ENCODE data around the gene TSFM.

The TSFM gene

DNA sequence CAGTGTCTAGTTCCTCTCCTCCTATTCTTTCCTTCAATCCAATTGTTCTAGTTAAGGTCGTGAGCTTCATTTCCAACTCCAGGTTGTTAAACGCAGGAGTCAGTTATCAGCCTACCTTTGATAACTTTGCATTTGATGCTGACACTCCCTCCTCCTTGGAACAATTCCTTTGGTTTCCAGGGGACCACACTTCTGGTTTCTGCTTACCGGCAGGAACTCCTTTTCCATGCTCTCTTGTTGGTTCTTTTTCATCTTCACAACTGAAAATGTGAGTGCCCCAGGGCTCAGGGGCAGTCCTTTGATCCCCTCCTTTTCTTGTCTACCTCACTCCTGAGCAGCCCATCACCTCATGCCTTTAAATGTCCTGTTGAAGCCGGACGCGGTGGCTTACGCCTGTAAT lies 5.2 kb upstream of the TSFM start:
- Histone ChIP-seq H3K27ac (ENCODE audit: low read depth, low read length) (no peak overlapping the region), H4K20me1 (ENCODE audit: control insufficient read depth, insufficient read depth, low read depth, low read length) (no peaks in the 10 kb centered on the region), H3K9me3 (ENCODE audit: control insufficient read depth, insufficient read depth, low read length) (no peaks in the 10 kb centered on the region), H3K4me1 (ENCODE audit: control insufficient read depth, low read length) (peaks cover 19% of the 10 kb centered on the region), H3K4me2 (ENCODE audit: low read length) (no peak overlapping the region), H3F3A (ENCODE audit: control insufficient read depth, insufficient read depth) (no peaks in the 10 kb centered on the region), H3K36me3 (ENCODE audit: control insufficient read depth, low read length) (no peaks in the 10 kb centered on the region), H3K9me2 (replicated peaks; ENCODE audit: control insufficient read depth, low read length) (no peaks in the 10 kb centered on the region), H3K27me3 (ENCODE audit: control insufficient read depth, low read length) (no peaks in the 10 kb centered on the region), H3K4me3 (ENCODE audit: low read length) (no peak overlapping the region), H3K79me2 (ENCODE audit: control insufficient read depth, low read length) (no peaks in the 10 kb centered on the region)
- TF ChIP-seq CTCF (IDR thresholded peaks at IDR 0.05; ENCODE audit: low read depth, low read length, poor library complexity, severe bottlenecking) (no peak), EZH2phosphoT487 (IDR thresholded peaks at IDR 0.05; ENCODE audit: borderline replicate concordance, low read length) (no peak)

- peaks cover 2% of the 10 kb centered on the region; the same call in 1 of the 2 replicates for H3K36me3 ChIP-seq (ENCODE audit: control insufficient read depth, low read length)
- H3F3A ChIP-seq (ENCODE audit: control insufficient read depth, insufficient read depth) = no peaks in the 10 kb centered on the region
- TF ChIP-seq CTCF (IDR thresholded peaks at IDR 0.05; ENCODE audit: low read depth, low read length, poor library complexity, severe bottlenecking) (no peak), EZH2phosphoT487 (IDR thresholded peaks at IDR 0.05; ENCODE audit: borderline replicate concordance, low read length) (no peak)
- peaks cover 16% of the 10 kb centered on the region for H3K4me1 ChIP-seq (ENCODE audit: control insufficient read depth, low read length)
- no peaks in the 10 kb centered on the region for H3K9me3 ChIP-seq (ENCODE audit: control insufficient read depth, insufficient read depth, low read length)
- no peaks in the 10 kb centered on the region for H3K27me3 ChIP-seq (ENCODE audit: control insufficient read depth, low read length)
- peaks cover under 1% of the 10 kb centered on the region; the same call in 1 of the 2 replicates for H4K20me1 ChIP-seq (ENCODE audit: control insufficient read depth, insufficient read depth, low read depth, low read length)
- peaks cover 4% of the 10 kb centered on the region for H3K79me2 ChIP-seq (ENCODE audit: control insufficient read depth, low read length)
- no peak overlapping the region for H3K4me3 ChIP-seq (ENCODE audit: low read length)
- H3K27ac ChIP-seq (ENCODE audit: low read depth, low read length) = no peak overlapping the region
- no peak overlapping the region for H3K4me2 ChIP-seq (ENCODE audit: low read length)
- H3K9me2 ChIP-seq (replicated peaks; ENCODE audit: control insufficient read depth, low read length) = no peaks in the 10 kb centered on the region
These were observed 4.7 kb upstream of the TSFM start for GRCh38 chr12:57777911-57778310.

GRCh38 chr12:57779736-57780135 lies 2.9 kb upstream of the TSFM start:
- H4K20me1 ChIP-seq (ENCODE audit: control insufficient read depth, insufficient read depth, low read depth, low read length) = peaks cover 4% of the 10 kb centered on the region; the same call in 1 of the 2 replicates
- no peak overlapping the region for H3K27ac ChIP-seq (ENCODE audit: low read depth, low read length)
- no peaks in the 10 kb centered on the region for H3F3A ChIP-seq (ENCODE audit: control insufficient read depth, insufficient read depth)
- H3K4me3 ChIP-seq (ENCODE audit: low read length) = no peak overlapping the region
- no peaks in the 10 kb centered on the region for H3K9me2 ChIP-seq (replicated peaks; ENCODE audit: control insufficient read depth, low read length)
- H3K27me3 ChIP-seq (ENCODE audit: control insufficient read depth, low read length) = no peaks in the 10 kb centered on the region
- H3K9me3 ChIP-seq (ENCODE audit: control insufficient read depth, insufficient read depth, low read length) = no peaks in the 10 kb centered on the region
- no peak for TF ChIP-seq EZH2phosphoT487 (IDR thresholded peaks at IDR 0.05; ENCODE audit: borderline replicate concordance, low read length)
- no peak for TF ChIP-seq CTCF (IDR thresholded peaks at IDR 0.05; ENCODE audit: low read depth, low read length, poor library complexity, severe bottlenecking)
- peaks cover 13% of the 10 kb centered on the region for H3K36me3 ChIP-seq (ENCODE audit: control insufficient read depth, low read length)
- H3K79me2 ChIP-seq (ENCODE audit: control insufficient read depth, low read length) = peaks cover 22% of the 10 kb centered on the region
- H3K4me1 ChIP-seq (ENCODE audit: control insufficient read depth, low read length) = peaks cover 21% of the 10 kb centered on the region
- H3K4me2 ChIP-seq (ENCODE audit: low read length) = no peak overlapping the region

Data from DOHH2 (cell line).